ENCODE data around the gene ASB5. TPM values are rescaled to one million over a fixed set of nuclear protein-coding genes. Genes with fewer than 3 reads are reported as not detected.

ASB5 gene
- total and polyA plus RNA-seq, 3 experiments from 2014 or later: not detected

GRCh38 chr4:176210101-176210500 lies 58.9 kb downstream of the ASB5 start:
- ChIA-PET CTCF (no interaction called here), POLR2A (no interaction called here)
- Mint-ChIP-seq H3K4me3 (peak overlapping the region in 1 of 7 donors; percentile 57), H3K27me3 (peaks cover 24 to 44% of the 10 kb centered on the region in 2 donors), H3K4me1 (no peaks in the 10 kb centered on the region), H3K9me3 (peaks cover 0 to 2% (median 0%) of the 10 kb centered on the region in 5 donors), H3K36me3 (no peaks in the 10 kb centered on the region), H3K27ac (no peak overlapping the region)
- no peak for DNase-seq
- H3K27ac ChIP-seq (ENCODE audit: low read depth, low read length): no peak overlapping the region
- no peaks in the 10 kb centered on the region for H3K36me3 ChIP-seq (ENCODE audit: insufficient read depth, low read length)
- H3K4me3 ChIP-seq (ENCODE audit: low read length): no peak overlapping the region
- no peaks in the 10 kb centered on the region for H3K4me1 ChIP-seq (ENCODE audit: insufficient read depth, low read length)
- H3K9me3 ChIP-seq (ENCODE audit: low read length): no peaks in the 10 kb centered on the region
- no peaks in the 10 kb centered on the region for H3K27me3 ChIP-seq (ENCODE audit: insufficient read depth, low read length, poor library complexity, severe bottlenecking)

GRCh38 chr4:176209535-176209934 lies 59.5 kb downstream of the ASB5 start:
- Mint-ChIP-seq H3K36me3 (no peaks in the 10 kb centered on the region), H3K4me3 (no peak overlapping the region), H3K9me3 (peaks cover 0 to 2% (median 0%) of the 10 kb centered on the region in 5 donors), H3K27ac (no peak overlapping the region), H3K4me1 (no peaks in the 10 kb centered on the region), H3K27me3 (peaks cover 28 to 50% of the 10 kb centered on the region in 2 donors)
- Histone ChIP-seq H3K4me1 (ENCODE audit: insufficient read depth, low read length) (no peaks in the 10 kb centered on the region), H3K27ac (ENCODE audit: low read depth, low read length) (no peak overlapping the region), H3K4me3 (ENCODE audit: low read length) (no peak overlapping the region), H3K9me3 (ENCODE audit: low read length) (no peaks in the 10 kb centered on the region), H3K27me3 (ENCODE audit: insufficient read depth, low read length, poor library complexity, severe bottlenecking) (no peaks in the 10 kb centered on the region), H3K36me3 (ENCODE audit: insufficient read depth, low read length) (no peaks in the 10 kb centered on the region)
- DNase-seq: no peak
- ChIA-PET POLR2A (no interaction called here), CTCF (interaction anchor here (1.0 kb wide), 1 partner anchor 12 kb away, joined by 3 read pairs; no protein-coding TSS in a partner anchor)

GRCh38 chr4:176207839-176208238 lies 61.2 kb downstream of the ASB5 start:
- Mint-ChIP-seq H3K4me1 (no peaks in the 10 kb centered on the region), H3K27ac (no peak overlapping the region), H3K36me3 (no peaks in the 10 kb centered on the region), H3K27me3 (peaks cover 31 to 62% of the 10 kb centered on the region in 2 donors), H3K4me3 (no peak overlapping the region), H3K9me3 (peaks cover 0 to 2% (median 0%) of the 10 kb centered on the region in 5 donors)
- no peak overlapping the region for H3K27ac ChIP-seq (ENCODE audit: low read depth, low read length)
- no peaks in the 10 kb centered on the region for H3K27me3 ChIP-seq (ENCODE audit: insufficient read depth, low read length, poor library complexity, severe bottlenecking)
- no peak overlapping the region for H3K4me3 ChIP-seq (ENCODE audit: low read length)
- DNase-seq: no peak
- POLR2A ChIA-PET: no interaction called here
- H3K4me1 ChIP-seq (ENCODE audit: insufficient read depth, low read length): no peaks in the 10 kb centered on the region
- H3K36me3 ChIP-seq (ENCODE audit: insufficient read depth, low read length): no peaks in the 10 kb centered on the region
- CTCF ChIA-PET: no interaction called here
- no peaks in the 10 kb centered on the region for H3K9me3 ChIP-seq (ENCODE audit: low read length)

GRCh38 chr4:176205299-176205698 lies 63.7 kb downstream of the ASB5 start:
- Histone ChIP-seq H3K36me3 (ENCODE audit: insufficient read depth, low read length) (no peaks in the 10 kb centered on the region), H3K9me3 (ENCODE audit: low read length) (no peaks in the 10 kb centered on the region), H3K27ac (ENCODE audit: low read depth, low read length) (no peak overlapping the region), H3K27me3 (ENCODE audit: insufficient read depth, low read length, poor library complexity, severe bottlenecking) (no peaks in the 10 kb centered on the region), H3K4me3 (ENCODE audit: low read length) (no peak overlapping the region), H3K4me1 (ENCODE audit: insufficient read depth, low read length) (no peaks in the 10 kb centered on the region)
- CTCF ChIA-PET: interaction anchor here (0.6 kb wide), 1 partner anchor 8 kb away, joined by 3 read pairs; no protein-coding TSS in a partner anchor
- H3K9me3 Mint-ChIP-seq: no peaks in the 10 kb centered on the region
- peaks cover 24 to 55% of the 10 kb centered on the region in 2 donors for H3K27me3 Mint-ChIP-seq
- no peaks in the 10 kb centered on the region for H3K4me1 Mint-ChIP-seq
- no peak for DNase-seq
- no peak overlapping the region for H3K4me3 Mint-ChIP-seq
- POLR2A ChIA-PET: no interaction called here
- H3K27ac Mint-ChIP-seq: no peak overlapping the region
- no peaks in the 10 kb centered on the region for H3K36me3 Mint-ChIP-seq

GRCh38 chr4:176198316-176198903 lies 70.6 kb downstream of the ASB5 start:
- Mint-ChIP-seq H3K27ac (peak overlapping the region in 1 of 8 donors; percentile 74), H3K4me1 (peaks cover 9 to 19% (median 19%) of the 10 kb centered on the region in 3 donors), H3K4me3 (no peak overlapping the region), H3K36me3 (peaks cover 0 to 4% (median 4%) of the 10 kb centered on the region in 3 donors), H3K9me3 (peaks cover 0 to 2% (median 0%) of the 10 kb centered on the region in 5 donors), H3K27me3 (peaks cover 3 to 19% of the 10 kb centered on the region in 2 donors)
- Histone ChIP-seq H3K4me3 (ENCODE audit: low read length) (no peak overlapping the region), H3K4me1 (ENCODE audit: insufficient read depth, low read length) (peaks cover 9% of the 10 kb centered on the region), H3K27ac (ENCODE audit: low read depth, low read length) (no peak overlapping the region), H3K36me3 (ENCODE audit: insufficient read depth, low read length) (no peaks in the 10 kb centered on the region), H3K9me3 (ENCODE audit: low read length) (no peaks in the 10 kb centered on the region), H3K27me3 (ENCODE audit: insufficient read depth, low read length, poor library complexity, severe bottlenecking) (no peaks in the 10 kb centered on the region)
- ChIA-PET CTCF (interaction anchor here (1.2 kb wide), 1 partner anchor 7 kb away, joined by 3 read pairs; no protein-coding TSS in a partner anchor), POLR2A (no interaction called here)
- DNase-seq: no peak

GRCh38 chr4:176195184-176195978 lies 73.6 kb downstream of the ASB5 start, which contains the start of gene SPATA4:
TSS of gene SPATA4 (minus strand) at chr4:176195585. CDS start at chr4:176195562, 23 bp downstream.
- Mint-ChIP-seq H3K36me3 (peaks cover 0 to 4% (median 4%) of the 10 kb centered on the region in 3 donors), H3K4me1 (peaks cover 9 to 19% (median 19%) of the 10 kb centered on the region in 3 donors), H3K9me3 (peaks cover 0 to 2% (median 0%) of the 10 kb centered on the region in 5 donors), H3K27ac (peak within 1 kb of the TSS; percentile 72 to 97 (median 90)), H3K4me3 (peak within 1 kb of the TSS; percentile 70 to 95 (median 88)), H3K27me3 (peaks cover 3 to 34% of the 10 kb centered on the region in 2 donors)
- H3K9me3 ChIP-seq (ENCODE audit: low read length): no peaks in the 10 kb centered on the region
- POLR2A ChIA-PET: no interaction called here
- no peak within 1 kb of the TSS for H3K27ac ChIP-seq (ENCODE audit: low read depth, low read length)
- CTCF ChIA-PET: interaction anchor here (1.6 kb wide), 1 partner anchor 129 kb away, joined by 3 read pairs; no protein-coding TSS in a partner anchor
- peak; percentile 89 to 95 (median 90) for DNase-seq
- no peaks in the 10 kb centered on the region for H3K27me3 ChIP-seq (ENCODE audit: insufficient read depth, low read length, poor library complexity, severe bottlenecking)
- peaks cover 9% of the 10 kb centered on the region for H3K4me1 ChIP-seq (ENCODE audit: insufficient read depth, low read length)
- no peaks in the 10 kb centered on the region for H3K36me3 ChIP-seq (ENCODE audit: insufficient read depth, low read length)
- peak within 1 kb of the TSS; percentile 93 for H3K4me3 ChIP-seq (ENCODE audit: low read length)

GRCh38 chr4:176193938-176194337 lies 75.1 kb downstream of the ASB5 start:
- peaks cover 9% of the 10 kb centered on the region for H3K4me1 ChIP-seq (ENCODE audit: insufficient read depth, low read length)
- CTCF ChIA-PET: no interaction called here
- POLR2A ChIA-PET: no interaction called here
- no peaks in the 10 kb centered on the region for H3K9me3 ChIP-seq (ENCODE audit: low read length)
- H3K27me3 ChIP-seq (ENCODE audit: insufficient read depth, low read length, poor library complexity, severe bottlenecking): no peaks in the 10 kb centered on the region
- no peak overlapping the region for H3K27ac Mint-ChIP-seq
- peaks cover 0 to 4% (median 4%) of the 10 kb centered on the region in 3 donors for H3K36me3 Mint-ChIP-seq
- no peak for DNase-seq
- no peak overlapping the region for H3K27ac ChIP-seq (ENCODE audit: low read depth, low read length)
- H3K9me3 Mint-ChIP-seq: peaks cover 0 to 2% (median 0%) of the 10 kb centered on the region in 5 donors
- H3K4me1 Mint-ChIP-seq: peaks cover 9 to 19% (median 19%) of the 10 kb centered on the region in 3 donors
- peak overlapping the region in 3 of 7 donors; percentile 13 to 45 (median 27) for H3K4me3 Mint-ChIP-seq
- H3K4me3 ChIP-seq (ENCODE audit: low read length): no peak overlapping the region
- no peaks in the 10 kb centered on the region for H3K36me3 ChIP-seq (ENCODE audit: insufficient read depth, low read length)
- H3K27me3 Mint-ChIP-seq: peaks cover 6 to 45% of the 10 kb centered on the region in 2 donors

- no peak for DNase-seq
- POLR2A ChIA-PET: no interaction called here
- Mint-ChIP-seq H3K27ac (no peak overlapping the region), H3K27me3 (peaks cover 7 to 49% of the 10 kb centered on the region in 2 donors), H3K36me3 (peaks cover 0 to 4% (median 4%) of the 10 kb centered on the region in 3 donors), H3K9me3 (peaks cover 0 to 2% (median 0%) of the 10 kb centered on the region in 5 donors), H3K4me3 (no peak overlapping the region), H3K4me1 (peaks cover 9 to 19% (median 19%) of the 10 kb centered on the region in 3 donors)
- no peaks in the 10 kb centered on the region for H3K9me3 ChIP-seq (ENCODE audit: low read length)
- H3K27me3 ChIP-seq (ENCODE audit: insufficient read depth, low read length, poor library complexity, severe bottlenecking): peaks cover 3% of the 10 kb centered on the region
- peaks cover 9% of the 10 kb centered on the region for H3K4me1 ChIP-seq (ENCODE audit: insufficient read depth, low read length)
- CTCF ChIA-PET: no interaction called here
- H3K4me3 ChIP-seq (ENCODE audit: low read length): no peak overlapping the region
- no peak overlapping the region for H3K27ac ChIP-seq (ENCODE audit: low read depth, low read length)
- no peaks in the 10 kb centered on the region for H3K36me3 ChIP-seq (ENCODE audit: insufficient read depth, low read length)
Observed at GRCh38 chr4:176193126-176193525, 75.9 kb downstream of the ASB5 start.

Data from CD8-positive, alpha-beta memory T cell (primary cell).